ENCODE measurements around the gene STEEP1. TPM values are rescaled to one million over a fixed set of nuclear protein-coding genes. Genes with fewer than 3 reads are reported as not detected.
A peak's percentile ranks its signal among the peaks of the same experiment; 100 is the strongest.

STEEP1 gene
- polyA plus RNA-seq, 2 of the 4 experiments (the other 2 are of a cell fraction): 37.8 to 40.7 TPM

GRCh38 chrX:119502727-119503483, 62.3 kb downstream of the STEEP1 start:
- no peak overlapping the region for H3K4me3 ChIP-seq
- peak overlapping the region; percentile 79 for H3K4me2 ChIP-seq
- TF ChIP-seq MAZ (IDR thresholded peaks at IDR 0.05; ENCODE audit: borderline replicate concordance, low read depth, low read length) (no peak), HOXB13 (CRISPR knock-in tag; IDR thresholded peaks at IDR 0.05; ENCODE audit: low read depth) (0 out of 2 replicates have a peak, but pooled peaks have one; percentile 65), RAD21 (conservative IDR thresholded peaks at IDR 0.05 in 1 of 2, IDR thresholded peaks at IDR 0.05 in 1 of 2) (peak; percentile 25 to 36; a peak in 4 of 5 replicates), EHF (CRISPR knock-in tag; IDR thresholded peaks at IDR 0.05) (0 out of 2 replicates have a peak, but pooled peaks have one; percentile 29), EP300 (IDR thresholded peaks at IDR 0.05) (no peak), CHD4 (IDR thresholded peaks at IDR 0.05; ENCODE audit: borderline replicate concordance) (no peak), SMC3 (IDR thresholded peaks at IDR 0.05) (peak; percentile 23; the same call in 1 of the 3 replicates), MAFK (IDR thresholded peaks at IDR 0.05; ENCODE audit: partially characterized antibody) (peak; percentile 79), RFX5 (IDR thresholded peaks at IDR 0.05) (no peak), POLR2A (IDR thresholded peaks at IDR 0.05; ENCODE audit: low read length) (peak; percentile 39), MAX (IDR thresholded peaks at IDR 0.05) (peak; percentile 38), HEYL (CRISPR knock-in tag; IDR thresholded peaks at IDR 0.05) (no peak), FOSL2 (IDR thresholded peaks at IDR 0.05) (no peak), FOSL2 (CRISPR knock-in tag; IDR thresholded peaks at IDR 0.05) (no peak), FOSB (CRISPR knock-in tag; IDR thresholded peaks at IDR 0.05) (0 out of 2 replicates have a peak, but pooled peaks have one; percentile 52)
- H3K4me1 ChIP-seq: peaks cover 62% of the 10 kb centered on the region
- ChIA-PET POLR2A (interaction anchor here (0.8 to 1.9 kb wide), 8 partner anchors 9 to 266 kb away, joined by 3 to 15 read pairs (median 5); partner anchors contain the start of gene SLC25A5), CTCF (interaction anchor here (0.6 to 31.5 kb wide), 4 partner anchors 9 to 58 kb away, joined by 3 to 814 read pairs (median 14); no protein-coding TSS in a partner anchor)
- H3K27ac ChIP-seq: peak overlapping the region; percentile 90 to 100
- ATAC-seq (peak; percentile 85 to 91), FAIRE-seq (peak; percentile 98), DNase-seq (ENCODE audit: low read depth in 1 of 2, low spot score in 1 of 2) (peak; percentile 78 to 96)
- H3K9me3 ChIP-seq: no peaks in the 10 kb centered on the region
- WGBS (ENCODE audit: missing lambda C conversion rate): 2% methylated on average over 8 of the region's 11 CpGs

GRCh38 chrX:119501511-119502148, 63.6 kb downstream of the STEEP1 start:
- Histone ChIP-seq H3K4me1 (peaks cover 57% of the 10 kb centered on the region), H3K9me3 (no peaks in the 10 kb centered on the region), H3K4me2 (peak overlapping the region; percentile 79), H3K4me3 (no peak overlapping the region), H3K27ac (peak overlapping the region; percentile 90 to 100)
- FAIRE-seq: no peak
- no peak for DNase-seq (ENCODE audit: low read depth in 1 of 2, low spot score in 1 of 2)
- 87% methylated on average over 6 of the region's 7 CpGs for WGBS (ENCODE audit: missing lambda C conversion rate)
- TF ChIP-seq POLR2AphosphoS2 (conservative IDR thresholded peaks at IDR 0.05; ENCODE audit: low read length): no peak
- TF ChIP-seq MAFK (IDR thresholded peaks at IDR 0.05; ENCODE audit: partially characterized antibody): no peak
- no peak for TF ChIP-seq NFE2L2 (conservative IDR thresholded peaks at IDR 0.05; ENCODE audit: low read length)
- no peak for TF ChIP-seq NPAS2 (CRISPR knock-in tag; IDR thresholded peaks at IDR 0.05; ENCODE audit: borderline replicate concordance)
- TF ChIP-seq KDM1A (IDR thresholded peaks at IDR 0.05; ENCODE audit: low read depth): no peak
- no peak for TF ChIP-seq REST (IDR thresholded peaks at IDR 0.05)
- no peak for TF ChIP-seq MAZ (IDR thresholded peaks at IDR 0.05; ENCODE audit: borderline replicate concordance, low read depth, low read length)
- no peak for TF ChIP-seq EHMT2 (IDR thresholded peaks at IDR 0.05; ENCODE audit: low read depth)
- no peak for TF ChIP-seq GATA3 (IDR thresholded peaks at IDR 0.05; ENCODE audit: borderline replicate concordance)
- TF ChIP-seq FOSL2 (IDR thresholded peaks at IDR 0.05): no peak
- no peak for TF ChIP-seq FOSL2 (CRISPR knock-in tag; IDR thresholded peaks at IDR 0.05)
- no peak for TF ChIP-seq ESRRA (IDR thresholded peaks at IDR 0.05; ENCODE audit: borderline replicate concordance, low read length)
- TF ChIP-seq CHD4 (IDR thresholded peaks at IDR 0.05; ENCODE audit: borderline replicate concordance): no peak
- CTCF ChIA-PET: interaction anchor here (26.9 to 31.5 kb wide), 2 partner anchors 7 to 13 kb away, joined by 814 read pairs; no protein-coding TSS in a partner anchor
- no peak for ATAC-seq
- POLR2A ChIA-PET: no interaction called here
